Neural progenitor cell (in vitro differentiated cells): ENCODE results near the gene FSTL4.

Source experiments
- EZH2 ChIP-seq: fragments of 200-600 bp; sonication (generic); IDR thresholded peaks from 2 replicates; pipeline ENCODE4 v1.6.1; 2017; ENCODE audit warnings: antibody characterized with exemption, mild to moderate bottlenecking, moderate library complexity
- TF ChIP-seq, protein P1 (sequence below): fragments of 200-600 bp; sonication (generic); IDR thresholded peaks from 2 replicates; pipeline ENCODE4 v1.5.1; 2017; ENCODE audit warnings: antibody characterized with exemption, mild to moderate bottlenecking

DNA sequence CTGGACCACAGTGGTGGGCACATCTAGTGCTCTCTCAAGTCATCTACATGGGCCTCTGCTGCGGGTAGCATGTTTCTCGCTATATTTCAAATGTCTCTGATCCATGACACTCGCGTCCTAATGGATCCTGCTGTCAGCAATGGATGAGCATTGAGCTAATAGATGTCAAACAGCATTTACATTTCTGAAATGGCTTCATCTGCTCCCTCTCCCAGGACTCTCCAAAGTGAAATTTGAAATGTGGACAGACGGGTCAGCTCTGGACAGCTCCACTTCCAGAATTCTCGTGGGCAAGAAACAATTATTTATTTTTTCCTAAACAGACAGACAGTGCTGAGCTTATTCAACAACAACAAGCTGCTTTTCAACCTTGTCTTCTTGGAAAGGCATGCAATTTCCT is 58.1 kb downstream of the FSTL4 start:
- TF ChIP-seq, protein P1, sequence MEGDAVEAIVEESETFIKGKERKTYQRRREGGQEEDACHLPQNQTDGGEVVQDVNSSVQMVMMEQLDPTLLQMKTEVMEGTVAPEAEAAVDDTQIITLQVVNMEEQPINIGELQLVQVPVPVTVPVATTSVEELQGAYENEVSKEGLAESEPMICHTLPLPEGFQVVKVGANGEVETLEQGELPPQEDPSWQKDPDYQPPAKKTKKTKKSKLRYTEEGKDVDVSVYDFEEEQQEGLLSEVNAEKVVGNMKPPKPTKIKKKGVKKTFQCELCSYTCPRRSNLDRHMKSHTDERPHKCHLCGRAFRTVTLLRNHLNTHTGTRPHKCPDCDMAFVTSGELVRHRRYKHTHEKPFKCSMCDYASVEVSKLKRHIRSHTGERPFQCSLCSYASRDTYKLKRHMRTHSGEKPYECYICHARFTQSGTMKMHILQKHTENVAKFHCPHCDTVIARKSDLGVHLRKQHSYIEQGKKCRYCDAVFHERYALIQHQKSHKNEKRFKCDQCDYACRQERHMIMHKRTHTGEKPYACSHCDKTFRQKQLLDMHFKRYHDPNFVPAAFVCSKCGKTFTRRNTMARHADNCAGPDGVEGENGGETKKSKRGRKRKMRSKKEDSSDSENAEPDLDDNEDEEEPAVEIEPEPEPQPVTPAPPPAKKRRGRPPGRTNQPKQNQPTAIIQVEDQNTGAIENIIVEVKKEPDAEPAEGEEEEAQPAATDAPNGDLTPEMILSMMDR = no peak
- no peak for TF ChIP-seq EZH2
